Fibroblast of lung (primary cell): Measurements from ENCODE around the gene IRF7.

Experiments used
- EZH2 ChIP-seq: IDR thresholded peaks from 2 replicates; pipeline ENCODE4 v1.5.1; 2012; ENCODE audit warnings: low read length, control low read depth, mild to moderate bottlenecking; ENCODE audit errors: missing control alignments
- TF ChIP-seq, protein P1 (sequence below), 2 donors: IDR thresholded peaks in 1 of 2; conservative IDR thresholded peaks in 1 of 2; 1 replicate in 1 of 2; 2 replicates in 1 of 2; pipeline ENCODE4 v1.5.1; 2011 to 2012; ENCODE audit warnings: low read length in 2 of 2, control low read depth in 1 of 2, inconsistent platforms in 1 of 2, low read depth in 1 of 2, mild to moderate bottlenecking in 1 of 2

DNA sequence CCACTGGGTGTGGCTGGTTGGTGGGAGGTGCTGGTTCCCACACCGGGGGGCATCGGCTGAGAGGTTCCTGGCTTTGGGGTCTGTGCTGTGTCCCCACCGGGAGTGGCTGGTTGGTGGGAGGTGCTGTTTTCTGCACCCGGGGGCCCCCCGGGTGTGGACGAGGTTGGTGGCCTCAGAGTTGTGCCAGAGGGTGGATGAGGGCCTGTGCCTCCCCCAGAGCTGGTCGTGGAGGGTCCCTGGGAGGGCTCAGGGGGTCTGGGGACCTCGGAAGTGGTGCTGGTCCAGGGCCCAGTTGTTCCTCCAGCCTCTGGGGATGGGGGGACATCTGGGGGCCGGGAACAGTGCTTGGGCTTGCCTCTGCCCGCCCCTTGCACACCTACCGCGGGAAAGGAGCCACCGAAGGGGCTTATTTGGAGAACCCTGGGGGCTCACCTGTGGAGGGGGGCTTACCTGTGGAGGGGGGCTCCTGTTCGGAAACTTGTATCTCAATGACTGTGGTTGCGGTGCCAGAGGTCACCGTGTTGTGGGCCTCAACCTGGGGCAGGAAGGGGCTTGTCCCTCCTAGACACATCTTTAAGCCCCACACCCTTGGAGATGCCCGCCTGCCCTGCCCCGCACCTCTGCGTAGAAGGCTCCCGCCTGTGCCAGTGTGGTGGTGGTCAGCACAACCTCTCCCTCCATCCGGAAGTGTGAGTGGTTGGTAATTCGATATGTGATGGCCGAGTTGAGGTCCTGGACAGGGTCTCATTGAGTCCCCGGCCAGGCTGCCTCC, 3.3 kb upstream of the IRF7 start:
- TF ChIP-seq, protein P1, sequence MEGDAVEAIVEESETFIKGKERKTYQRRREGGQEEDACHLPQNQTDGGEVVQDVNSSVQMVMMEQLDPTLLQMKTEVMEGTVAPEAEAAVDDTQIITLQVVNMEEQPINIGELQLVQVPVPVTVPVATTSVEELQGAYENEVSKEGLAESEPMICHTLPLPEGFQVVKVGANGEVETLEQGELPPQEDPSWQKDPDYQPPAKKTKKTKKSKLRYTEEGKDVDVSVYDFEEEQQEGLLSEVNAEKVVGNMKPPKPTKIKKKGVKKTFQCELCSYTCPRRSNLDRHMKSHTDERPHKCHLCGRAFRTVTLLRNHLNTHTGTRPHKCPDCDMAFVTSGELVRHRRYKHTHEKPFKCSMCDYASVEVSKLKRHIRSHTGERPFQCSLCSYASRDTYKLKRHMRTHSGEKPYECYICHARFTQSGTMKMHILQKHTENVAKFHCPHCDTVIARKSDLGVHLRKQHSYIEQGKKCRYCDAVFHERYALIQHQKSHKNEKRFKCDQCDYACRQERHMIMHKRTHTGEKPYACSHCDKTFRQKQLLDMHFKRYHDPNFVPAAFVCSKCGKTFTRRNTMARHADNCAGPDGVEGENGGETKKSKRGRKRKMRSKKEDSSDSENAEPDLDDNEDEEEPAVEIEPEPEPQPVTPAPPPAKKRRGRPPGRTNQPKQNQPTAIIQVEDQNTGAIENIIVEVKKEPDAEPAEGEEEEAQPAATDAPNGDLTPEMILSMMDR (conservative IDR thresholded peaks at IDR 0.05 in 1 of 2, IDR thresholded peaks at IDR 0.05 in 1 of 2; ENCODE audit: low read depth in 1 of 2, low read length in 2 of 2): no peak
- TF ChIP-seq EZH2: no peak
